ENCODE results near the gene RNF180.
"Not testable (repeated sequence)": the region's sequence is repeated elsewhere in the genome, so short reads cannot be mapped to it uniquely, and the experiment has no call there.

The RNF180 gene

DNA sequence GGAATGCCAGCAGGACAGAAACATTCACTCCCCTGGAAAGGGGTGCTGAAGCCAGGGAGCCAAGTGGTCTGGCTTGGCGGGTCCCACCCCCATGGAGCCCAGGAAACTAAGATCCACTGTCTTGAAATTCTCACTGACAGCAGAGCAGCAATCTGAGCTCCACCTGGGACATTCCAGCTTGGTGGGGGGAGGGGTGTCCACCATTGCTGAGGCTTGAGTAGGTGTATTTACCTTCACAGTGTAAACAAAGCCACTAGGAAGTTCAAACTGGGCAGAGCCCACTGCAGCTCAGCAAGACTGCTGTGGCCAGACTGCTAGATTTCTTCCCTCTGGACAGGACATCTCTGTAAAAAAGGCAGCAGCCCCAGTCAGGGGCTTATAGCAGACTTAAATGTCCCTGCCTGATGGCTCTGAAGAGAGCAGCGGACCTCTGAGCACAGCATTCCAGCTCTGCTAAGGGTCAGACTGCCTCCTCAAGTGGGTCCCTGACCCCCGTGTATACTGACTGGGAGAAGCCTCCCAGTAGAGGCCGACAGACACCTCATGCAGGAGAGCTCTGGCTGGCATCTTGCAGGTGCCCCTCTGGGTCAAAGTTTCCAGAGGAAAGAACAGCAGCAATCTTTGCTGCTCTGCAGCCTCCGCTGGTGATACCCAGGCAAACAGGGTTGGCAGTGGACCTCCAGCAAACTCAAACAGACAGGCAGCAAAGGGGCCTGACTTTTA lies 241.6 kb downstream of the RNF180 start:
- not testable (repeated sequence) for H3K4me2 ChIP-seq (ENCODE audit: low read length); H3K56ac ChIP-seq (ENCODE audit: low read length); H2BK120ac ChIP-seq (ENCODE audit: low read depth, low read length); H3K4me1 ChIP-seq (ENCODE audit: control insufficient read depth, low read depth, low read length); H3K27me3 ChIP-seq (ENCODE audit: insufficient read depth, low read length, poor library complexity); H2BK15ac ChIP-seq (replicated peaks; ENCODE audit: low read depth); H4K8ac ChIP-seq (ENCODE audit: low read depth, low read length); H2AK5ac ChIP-seq (ENCODE audit: low read length); H3K4me3 ChIP-seq (ENCODE audit: low read length); H3K27ac ChIP-seq (ENCODE audit: low read depth, low read length); H2BK5ac ChIP-seq (ENCODE audit: low read length); H3K18ac ChIP-seq (ENCODE audit: low read length); H3K4ac ChIP-seq (ENCODE audit: low read depth, low read length); H4K5ac ChIP-seq (ENCODE audit: low read length); H3K79me2 ChIP-seq (ENCODE audit: control insufficient read depth, insufficient read depth, low read length); H3K23ac ChIP-seq (ENCODE audit: low read length); H3K36me3 ChIP-seq (ENCODE audit: control insufficient read depth, insufficient read depth, low read length); H3K9ac ChIP-seq (ENCODE audit: low read length); H3K79me1 ChIP-seq (ENCODE audit: low read length)
- peak; percentile 63 for DNase-seq
- no CpG with 5 or more reads among the region's 5 CpGs for WGBS (ENCODE audit: extremely low coverage, insufficient coverage, low lambda C conversion rate)

DNA sequence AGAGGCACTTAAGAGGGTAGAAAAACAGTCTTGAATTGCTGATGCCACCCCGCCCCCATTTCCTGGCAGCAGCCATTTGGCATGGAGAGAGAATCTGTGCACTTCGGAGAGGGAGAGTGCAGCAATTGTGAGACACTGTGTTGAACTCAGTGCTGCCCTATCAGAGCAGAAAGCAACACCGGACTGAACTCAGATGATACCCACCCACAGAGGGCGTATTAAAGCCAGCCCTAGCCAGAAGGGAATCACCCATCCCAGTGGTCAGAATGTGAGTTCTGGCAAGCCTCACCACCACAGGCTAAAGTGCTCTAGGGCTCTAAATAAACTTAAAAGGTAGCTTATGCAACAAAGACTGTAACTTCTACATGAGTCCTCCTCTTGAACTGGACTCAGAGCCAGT lies 251.7 kb downstream of the RNF180 start:
- H3K18ac ChIP-seq (ENCODE audit: low read length) = no peak overlapping the region
- no peak overlapping the region for H2BK5ac ChIP-seq (ENCODE audit: low read length)
- H4K8ac ChIP-seq (ENCODE audit: low read depth, low read length) = no peak overlapping the region
- H3K79me1 ChIP-seq (ENCODE audit: low read length) = no peaks in the 10 kb centered on the region
- no peak overlapping the region for H2BK15ac ChIP-seq (replicated peaks; ENCODE audit: low read depth)
- H2BK120ac ChIP-seq (ENCODE audit: low read depth, low read length) = no peak overlapping the region
- H3K36me3 ChIP-seq (ENCODE audit: control insufficient read depth, insufficient read depth, low read length) = no peaks in the 10 kb centered on the region
- DNase-seq = peak; percentile 48
- no CpG with 5 or more reads among the region's 4 CpGs for WGBS (ENCODE audit: extremely low coverage, insufficient coverage, low lambda C conversion rate)
- H3K23ac ChIP-seq (ENCODE audit: low read length) = no peak overlapping the region
- no peak overlapping the region for H2AK5ac ChIP-seq (ENCODE audit: low read length)
- H3K4me3 ChIP-seq (ENCODE audit: low read length) = no peak overlapping the region
- no peaks in the 10 kb centered on the region for H3K79me2 ChIP-seq (ENCODE audit: control insufficient read depth, insufficient read depth, low read length)
- H3K9ac ChIP-seq (ENCODE audit: low read length) = no peak overlapping the region
- H3K4ac ChIP-seq (ENCODE audit: low read depth, low read length) = no peak overlapping the region
- no peak overlapping the region for H3K56ac ChIP-seq (ENCODE audit: low read length)
- no peaks in the 10 kb centered on the region for H3K27me3 ChIP-seq (ENCODE audit: insufficient read depth, low read length, poor library complexity)
- H3K4me2 ChIP-seq (ENCODE audit: low read length) = no peak overlapping the region
- H3K27ac ChIP-seq (ENCODE audit: low read depth, low read length) = no peak overlapping the region
- no peak overlapping the region for H4K5ac ChIP-seq (ENCODE audit: low read length)
- no peaks in the 10 kb centered on the region for H3K4me1 ChIP-seq (ENCODE audit: control insufficient read depth, low read depth, low read length)

DNA sequence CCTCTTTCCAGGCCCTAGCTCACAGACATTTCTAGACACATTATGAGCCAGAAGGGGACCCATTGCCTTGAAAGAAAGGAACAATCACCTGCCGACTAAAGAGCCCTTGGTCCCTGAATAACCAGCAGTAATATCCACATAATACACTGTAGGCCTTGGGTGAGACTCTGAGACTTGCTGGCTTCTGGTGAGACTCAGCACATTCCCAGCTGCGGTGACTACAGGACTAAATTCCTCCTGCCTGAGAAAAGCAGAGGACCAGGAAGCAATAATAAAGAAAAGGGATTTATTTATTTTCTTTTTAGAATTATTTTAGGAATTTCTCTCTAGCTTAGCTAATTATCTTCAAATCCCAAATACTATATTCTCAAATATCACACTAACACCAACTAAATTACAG lies 252.4 kb downstream of the RNF180 start:
- Histone ChIP-seq H3K18ac (ENCODE audit: low read length) (no peak overlapping the region), H2BK5ac (ENCODE audit: low read length) (no peak overlapping the region), H2AK5ac (ENCODE audit: low read length) (no peak overlapping the region), H3K79me2 (ENCODE audit: control insufficient read depth, insufficient read depth, low read length) (no peaks in the 10 kb centered on the region), H4K5ac (ENCODE audit: low read length) (no peak overlapping the region), H3K27me3 (ENCODE audit: insufficient read depth, low read length, poor library complexity) (no peaks in the 10 kb centered on the region), H3K23ac (ENCODE audit: low read length) (no peak overlapping the region), H2BK15ac (replicated peaks; ENCODE audit: low read depth) (no peak overlapping the region), H3K79me1 (ENCODE audit: low read length) (no peaks in the 10 kb centered on the region), H3K4ac (ENCODE audit: low read depth, low read length) (no peak overlapping the region), H3K56ac (ENCODE audit: low read length) (no peak overlapping the region), H3K27ac (ENCODE audit: low read depth, low read length) (no peak overlapping the region), H3K36me3 (ENCODE audit: control insufficient read depth, insufficient read depth, low read length) (no peaks in the 10 kb centered on the region), H3K4me1 (ENCODE audit: control insufficient read depth, low read depth, low read length) (no peaks in the 10 kb centered on the region), H3K9ac (ENCODE audit: low read length) (no peak overlapping the region), H2BK120ac (ENCODE audit: low read depth, low read length) (no peak overlapping the region), H3K4me3 (ENCODE audit: low read length) (no peak overlapping the region), H4K8ac (ENCODE audit: low read depth, low read length) (no peak overlapping the region), H3K4me2 (ENCODE audit: low read length) (no peak overlapping the region)
- no CpG with 5 or more reads among the region's 2 CpGs for WGBS (ENCODE audit: extremely low coverage, insufficient coverage, low lambda C conversion rate)
- no peak for DNase-seq
